Mesodermal cell (in vitro differentiated cells): ENCODE measurements around the gene FAM210B.
"Not testable (repeated sequence)": the region's sequence is repeated elsewhere in the genome, so short reads cannot be mapped to it uniquely, and the experiment has no call there.

Experiments used
- H3K27ac ChIP-seq: 2 replicates; pipeline ENCODE4 v1.7.0; 2013; ENCODE audit warnings: mild to moderate bottlenecking, low read depth, low read length, moderate library complexity; ENCODE audit not compliant: severe bottlenecking
- H3K36me3 ChIP-seq: 2 replicates; pipeline ENCODE4 v1.7.1; 2013; ENCODE audit warnings: mild to moderate bottlenecking, low read length, moderate library complexity; ENCODE audit not compliant: control insufficient read depth, insufficient read depth
- H3K4me1 ChIP-seq: one replicate; pipeline ENCODE4 v1.7.1; 2013; ENCODE audit warnings: mild to moderate bottlenecking, low read length; ENCODE audit not compliant: insufficient read depth, control insufficient read depth, poor library complexity, severe bottlenecking
- H3K4me3 ChIP-seq: 2 replicates; pipeline ENCODE4 v1.7.0; 2013; ENCODE audit warnings: low read length, control low read depth, mild to moderate bottlenecking; ENCODE audit not compliant: insufficient read depth, poor library complexity, severe bottlenecking; ENCODE audit errors: extremely low read depth
- H3K9me3 ChIP-seq: 2 replicates; pipeline ENCODE4 v1.7.1; 2013; ENCODE audit warnings: mild to moderate bottlenecking, low read length, moderate library complexity; ENCODE audit not compliant: control insufficient read depth
- WGBS, 2 experiments: methylation state at CpG; one replicate each; pipeline ENCODE4 v1.1.5; 2013; ENCODE audit warnings: missing lambda C conversion rate in 2 of 2; ENCODE audit not compliant: insufficient coverage in 2 of 2; 5-methylcytosine and 5-hydroxymethylcytosine counted together

Gene FAM210B

GRCh38 chr20:56380375-56380774 lies 21.6 kb downstream of the FAM210B start:
- Histone ChIP-seq H3K27ac (no peak overlapping the region), H3K4me1 (peaks cover 2% of the 10 kb centered on the region), H3K36me3 (peaks cover 84% of the 10 kb centered on the region), H3K4me3 (no peak overlapping the region), H3K9me3 (no peaks in the 10 kb centered on the region)
- WGBS, 2 experiments, result no CpG with 5 or more reads among the region's 1 CpG

GRCh38 chr20:56381501-56381900 lies 22.7 kb downstream of the FAM210B start:
- Histone ChIP-seq H3K9me3 (no peaks in the 10 kb centered on the region), H3K36me3 (peaks cover 84% of the 10 kb centered on the region), H3K4me3 (no peak overlapping the region), H3K4me1 (peaks cover 2% of the 10 kb centered on the region), H3K27ac (no peak overlapping the region)
- WGBS, 2 experiments, result 80% methylated on average over 1 of the region's 1 CpG; no CpG with 5 or more reads in 1 of the 2 experiments

- WGBS, 2 experiments, result 89 to 97% methylated on average over 4 of the region's 4 CpGs
- Histone ChIP-seq H3K4me3 (no peak overlapping the region), H3K27ac (no peak overlapping the region), H3K36me3 (peaks cover 78% of the 10 kb centered on the region), H3K4me1 (no peaks in the 10 kb centered on the region), H3K9me3 (no peaks in the 10 kb centered on the region)
Measured at GRCh38 chr20:56382696-56383095, 23.9 kb downstream of the FAM210B start.

- 88 to 95% methylated on average over 7 to 8 of the region's 8 CpGs for WGBS, 2 experiments
- Histone ChIP-seq H3K9me3 (no peaks in the 10 kb centered on the region), H3K4me3 (no peak overlapping the region), H3K4me1 (no peaks in the 10 kb centered on the region), H3K36me3 (peaks cover 78% of the 10 kb centered on the region), H3K27ac (no peak overlapping the region)
Measured at GRCh38 chr20:56383334-56383733, 24.6 kb downstream of the FAM210B start.

- Histone ChIP-seq H3K36me3 (peaks cover 80% of the 10 kb centered on the region), H3K4me1 (peaks cover 2% of the 10 kb centered on the region), H3K9me3 (no peaks in the 10 kb centered on the region), H3K27ac (no peak overlapping the region), H3K4me3 (no peak overlapping the region)
- WGBS, 2 experiments, result 96 to 100% methylated on average over 3 of the region's 4 CpGs
Measured at GRCh38 chr20:56385130-56385529, 26.4 kb downstream of the FAM210B start.

- WGBS, 2 experiments, result 94 to 95% methylated on average over 6 of the region's 6 CpGs
- H3K36me3 ChIP-seq, result peaks cover 78% of the 10 kb centered on the region
- H3K27ac ChIP-seq, result no peak overlapping the region
- H3K9me3 ChIP-seq, result no peaks in the 10 kb centered on the region
- peaks cover 9% of the 10 kb centered on the region for H3K4me1 ChIP-seq
- H3K4me3 ChIP-seq, result no peak overlapping the region
Measured at GRCh38 chr20:56386219-56386618, 27.4 kb downstream of the FAM210B start.

- Histone ChIP-seq H3K27ac (no peak overlapping the region), H3K36me3 (peaks cover 56% of the 10 kb centered on the region), H3K4me1 (peaks cover 9% of the 10 kb centered on the region), H3K4me3 (no peak overlapping the region), H3K9me3 (no peaks in the 10 kb centered on the region)
- 83% methylated on average over 3 of the region's 4 CpGs for WGBS, 2 experiments
Measured at GRCh38 chr20:56388882-56389281, 30.1 kb downstream of the FAM210B start.

- peaks cover 55% of the 10 kb centered on the region for H3K36me3 ChIP-seq
Measured at GRCh38 chr20:56389807-56390206, 31.0 kb downstream of the FAM210B start.

GRCh38 chr20:56390396-56390795 lies 31.6 kb downstream of the FAM210B start:
- Histone ChIP-seq H3K4me3 (peak overlapping the region; percentile 90), H3K4me1 (peaks cover 13% of the 10 kb centered on the region), H3K36me3 (peaks cover 55% of the 10 kb centered on the region)
- H3K9me3 ChIP-seq, H3K27ac ChIP-seq: not testable (repeated sequence)
- WGBS, 2 experiments, result 89 to 97% methylated on average over 8 to 9 of the region's 9 CpGs

More at GRCh38 chr20:56389807-56390206, 31.0 kb downstream of the FAM210B start:
- H3K4me3 ChIP-seq, result no peak overlapping the region
- no peak overlapping the region for H3K27ac ChIP-seq
- H3K4me1 ChIP-seq, result peaks cover 13% of the 10 kb centered on the region
- H3K9me3 ChIP-seq, result no peaks in the 10 kb centered on the region
- WGBS, 2 experiments, result 96 to 100% methylated on average over 4 of the region's 4 CpGs

- H3K9me3 ChIP-seq, result no peaks in the 10 kb centered on the region
- H3K27ac ChIP-seq, result no peak overlapping the region
- peaks cover 13% of the 10 kb centered on the region for H3K4me1 ChIP-seq
- peak overlapping the region; percentile 90 for H3K4me3 ChIP-seq
- peaks cover 55% of the 10 kb centered on the region for H3K36me3 ChIP-seq
- WGBS, 2 experiments, result 19 to 21% methylated on average over 7 to 10 of the region's 10 CpGs
Measured at GRCh38 chr20:56391037-56391436, 32.3 kb downstream of the FAM210B start.

- Histone ChIP-seq H3K4me3 (peak overlapping the region; percentile 90), H3K36me3 (peaks cover 55% of the 10 kb centered on the region), H3K9me3 (no peaks in the 10 kb centered on the region), H3K4me1 (peaks cover 13% of the 10 kb centered on the region), H3K27ac (peak overlapping the region; percentile 90)
- WGBS, 2 experiments, result 0% methylated on average over 13 to 23 of the region's 29 CpGs
Measured at GRCh38 chr20:56391596-56392131, 32.9 kb downstream of the FAM210B start.
